Measurements from ENCODE around the gene TMED5. TPM values are rescaled to one million over a fixed set of nuclear protein-coding genes. Genes with fewer than 3 reads are reported as not detected.
"Not testable (repeated sequence)": the region's sequence is repeated elsewhere in the genome, so short reads cannot be mapped to it uniquely, and the experiment has no call there.

TMED5 gene
- total RNA-seq, 1 donor from 2014 or later, result 44.0 TPM

DNA sequence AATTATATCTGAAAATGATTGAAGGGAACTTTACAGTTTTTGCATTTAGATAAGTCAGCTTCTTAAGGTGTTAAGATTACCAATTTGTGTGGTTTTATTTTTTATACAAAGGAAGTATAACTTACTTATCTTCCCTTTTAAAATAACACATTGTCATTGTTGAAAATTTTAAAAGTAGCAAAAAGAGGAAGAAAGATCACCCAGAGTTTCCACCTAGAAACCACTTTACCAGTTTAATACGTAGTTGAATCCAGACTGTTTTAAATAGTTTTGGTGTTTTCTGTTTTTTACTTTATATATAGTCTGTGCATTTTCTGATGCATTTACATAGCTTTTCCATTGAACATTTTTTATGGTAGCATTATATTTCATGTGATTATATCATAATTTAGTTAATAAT lies 6.5 kb upstream of the TMED5 start:
- no peak overlapping the region for H3K4me3 ChIP-seq
- intact Hi-C loops (cut with micrococcal nuclease), result no loop called here
- no peak overlapping the region for H3K27ac ChIP-seq (replicated peaks)
- no peaks in the 10 kb centered on the region for H3K9me3 ChIP-seq (replicated peaks)
- no peaks in the 10 kb centered on the region for H3K36me3 ChIP-seq
- TF ChIP-seq, protein P1, sequence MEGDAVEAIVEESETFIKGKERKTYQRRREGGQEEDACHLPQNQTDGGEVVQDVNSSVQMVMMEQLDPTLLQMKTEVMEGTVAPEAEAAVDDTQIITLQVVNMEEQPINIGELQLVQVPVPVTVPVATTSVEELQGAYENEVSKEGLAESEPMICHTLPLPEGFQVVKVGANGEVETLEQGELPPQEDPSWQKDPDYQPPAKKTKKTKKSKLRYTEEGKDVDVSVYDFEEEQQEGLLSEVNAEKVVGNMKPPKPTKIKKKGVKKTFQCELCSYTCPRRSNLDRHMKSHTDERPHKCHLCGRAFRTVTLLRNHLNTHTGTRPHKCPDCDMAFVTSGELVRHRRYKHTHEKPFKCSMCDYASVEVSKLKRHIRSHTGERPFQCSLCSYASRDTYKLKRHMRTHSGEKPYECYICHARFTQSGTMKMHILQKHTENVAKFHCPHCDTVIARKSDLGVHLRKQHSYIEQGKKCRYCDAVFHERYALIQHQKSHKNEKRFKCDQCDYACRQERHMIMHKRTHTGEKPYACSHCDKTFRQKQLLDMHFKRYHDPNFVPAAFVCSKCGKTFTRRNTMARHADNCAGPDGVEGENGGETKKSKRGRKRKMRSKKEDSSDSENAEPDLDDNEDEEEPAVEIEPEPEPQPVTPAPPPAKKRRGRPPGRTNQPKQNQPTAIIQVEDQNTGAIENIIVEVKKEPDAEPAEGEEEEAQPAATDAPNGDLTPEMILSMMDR (IDR thresholded peaks at IDR 0.05; ENCODE audit: borderline replicate concordance), result no peak
- no peak for DNase-seq
- no peaks in the 10 kb centered on the region for H3K27me3 ChIP-seq (ENCODE audit: low read depth)
- H3K4me1 ChIP-seq, result no peaks in the 10 kb centered on the region

DNA sequence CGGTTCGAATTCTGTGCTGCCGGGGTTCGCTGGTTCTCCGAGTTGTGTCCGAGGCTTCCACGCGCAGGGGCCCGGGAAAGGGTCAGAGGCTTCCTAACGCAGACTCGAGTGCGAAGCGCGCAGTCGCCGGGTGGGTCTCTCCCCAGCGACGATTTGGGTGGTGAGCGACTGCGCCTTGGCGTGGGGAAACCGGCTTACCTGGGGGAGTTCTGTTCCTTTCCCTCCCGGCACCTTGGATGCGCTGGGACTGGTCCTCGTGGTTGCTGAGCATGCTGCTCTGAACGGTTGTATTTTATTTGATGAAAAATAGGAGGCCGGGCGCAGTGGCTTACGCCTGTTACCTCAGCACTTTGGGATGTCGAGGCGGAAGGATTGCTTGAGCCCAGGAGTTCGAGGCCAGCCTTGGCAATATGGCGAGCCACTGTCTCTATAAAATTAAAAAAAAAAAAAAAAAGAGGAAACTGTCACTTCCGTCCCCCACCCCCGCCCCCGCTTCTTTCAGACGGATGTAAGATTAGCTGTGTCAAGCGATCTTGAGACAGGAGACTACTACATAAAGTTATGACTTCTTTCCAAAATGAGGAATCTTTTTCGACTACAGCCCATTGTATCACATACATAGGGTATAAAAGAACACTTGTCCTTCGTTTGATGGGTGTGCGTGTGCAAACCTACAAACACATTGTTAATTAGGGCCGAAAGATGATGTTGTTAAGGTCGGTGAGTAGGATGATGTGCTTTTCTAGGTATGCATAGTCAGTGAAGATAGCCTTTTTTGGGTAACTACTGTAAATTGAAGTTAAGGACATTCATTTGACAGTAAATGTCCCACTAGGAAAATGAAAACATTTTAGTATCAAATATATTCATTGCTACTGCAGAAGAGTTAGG lies 755 bp upstream of the TMED5 start, which contains the start of gene CCDC18:
Gene CCDC18 (plus strand): TSS at position 2 of the 891 bp plus-strand sequence. CDS start 2,638 bp downstream, outside the sequence.
- TF ChIP-seq, protein P1 (IDR thresholded peaks at IDR 0.05; ENCODE audit: borderline replicate concordance), result no peak
- no peaks in the 10 kb centered on the region for H3K9me3 ChIP-seq (replicated peaks)
- peaks cover 46% of the 10 kb centered on the region for H3K4me1 ChIP-seq
- peak within 1 kb of the TSS; percentile 99 for H3K27ac ChIP-seq (replicated peaks)
- H3K4me3 ChIP-seq, result peak within 1 kb of the TSS; percentile 89
- intact Hi-C loops (cut with micrococcal nuclease), result no loop called here
- DNase-seq, result no peak
- H3K36me3 ChIP-seq, result no peaks in the 10 kb centered on the region
- no peaks in the 10 kb centered on the region for H3K27me3 ChIP-seq (ENCODE audit: low read depth)

DNA sequence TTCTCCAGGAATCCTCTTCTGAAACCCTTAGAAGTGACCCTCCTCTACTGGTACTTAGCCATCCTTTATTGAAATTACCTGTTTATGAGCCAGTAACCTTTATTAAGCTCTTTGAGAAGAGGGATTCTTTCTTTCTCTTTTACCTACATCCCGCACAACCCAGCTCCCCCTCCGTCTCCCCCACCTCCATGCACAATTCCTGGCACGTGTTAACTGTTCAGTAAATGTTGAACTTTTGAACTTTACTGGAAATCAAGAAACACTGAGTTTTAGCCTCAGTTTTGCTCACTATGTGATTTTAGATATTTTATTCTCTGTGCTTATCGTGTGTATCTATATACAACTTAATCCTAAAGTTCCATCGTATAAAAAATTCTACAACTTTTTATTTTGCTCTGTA lies 1.8 kb downstream of the TMED5 start:
- H3K9me3 ChIP-seq (replicated peaks), result no peaks in the 10 kb centered on the region
- DNase-seq, result no peak
- H3K36me3 ChIP-seq, result peaks cover 3% of the 10 kb centered on the region
- peak overlapping the region; percentile 89 for H3K4me3 ChIP-seq
- H3K4me1 ChIP-seq, result peaks cover 59% of the 10 kb centered on the region
- intact Hi-C loops (cut with micrococcal nuclease), result no loop called here
- no peaks in the 10 kb centered on the region for H3K27me3 ChIP-seq (ENCODE audit: low read depth)
- TF ChIP-seq, protein P1 (IDR thresholded peaks at IDR 0.05; ENCODE audit: borderline replicate concordance), result no peak
- peak overlapping the region; percentile 99 for H3K27ac ChIP-seq (replicated peaks)

GRCh38 chr1:93177991-93178390 lies 2.2 kb downstream of the TMED5 start:
- DNase-seq, result no peak
- intact Hi-C loops (cut with micrococcal nuclease), result no loop called here
- Histone ChIP-seq H3K9me3 (replicated peaks) (no peaks in the 10 kb centered on the region), H3K36me3 (peaks cover 3% of the 10 kb centered on the region), H3K4me3 (peak overlapping the region; percentile 89), H3K4me1 (peaks cover 63% of the 10 kb centered on the region), H3K27ac (replicated peaks) (peak overlapping the region; percentile 14), H3K27me3 (ENCODE audit: low read depth) (no peaks in the 10 kb centered on the region)
- TF ChIP-seq, protein P1 (IDR thresholded peaks at IDR 0.05; ENCODE audit: borderline replicate concordance), result no peak

DNA sequence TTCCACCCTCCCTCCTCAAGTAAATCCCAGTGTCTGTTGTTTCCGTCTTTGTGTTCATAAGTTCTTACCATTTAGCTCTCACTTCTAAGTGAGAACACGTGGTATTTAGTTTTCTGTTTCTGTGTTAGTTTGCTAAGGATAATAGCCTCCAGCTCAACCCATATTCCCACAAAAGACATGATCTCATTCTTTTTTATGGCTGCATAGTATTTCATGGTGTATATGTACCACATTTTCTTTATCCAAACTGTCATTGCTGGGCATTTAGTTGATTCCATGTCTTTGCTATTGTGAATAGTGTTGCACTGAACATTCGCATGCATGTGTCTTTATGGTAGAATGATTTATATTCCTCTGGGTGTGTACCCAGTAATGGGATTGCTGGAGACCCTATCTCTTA lies 5.6 kb downstream of the TMED5 start:
- H3K27me3 ChIP-seq (ENCODE audit: low read depth); intact Hi-C loops (cut with micrococcal nuclease); H3K4me3 ChIP-seq; H3K9me3 ChIP-seq (replicated peaks); H3K27ac ChIP-seq (replicated peaks); DNase-seq; H3K36me3 ChIP-seq: not testable (repeated sequence)
- H3K4me1 ChIP-seq, result peaks cover 59% of the 10 kb centered on the region

GRCh38 chr1:93172778-93173177 lies 7.4 kb downstream of the TMED5 start:
- TF ChIP-seq, protein P1 (IDR thresholded peaks at IDR 0.05; ENCODE audit: borderline replicate concordance), result no peak
- DNase-seq, result no peak
- H3K27me3 ChIP-seq (ENCODE audit: low read depth), result no peaks in the 10 kb centered on the region
- peaks cover 15% of the 10 kb centered on the region for H3K9me3 ChIP-seq (replicated peaks)
- peaks cover 47% of the 10 kb centered on the region for H3K4me1 ChIP-seq
- peaks cover 5% of the 10 kb centered on the region for H3K36me3 ChIP-seq
- intact Hi-C loops (cut with micrococcal nuclease), result no loop called here
- H3K4me3 ChIP-seq, result no peak overlapping the region
- no peak overlapping the region for H3K27ac ChIP-seq (replicated peaks)
